ENCODE data around the gene FAAH2. TPM values are rescaled to one million over a fixed set of nuclear protein-coding genes. Genes with fewer than 3 reads are reported as not detected.
"Not testable (repeated sequence)": the region's sequence is repeated elsewhere in the genome, so short reads cannot be mapped to it uniquely, and the experiment has no call there.

FAAH2 gene
- total RNA-seq (2014; rRNA removed; shearing (Covaris generic)): 0.03 TPM in 1 of 2 replicates, not detected in the other
- not detected in 2 replicates for polyA plus RNA-seq (2015; cell fraction: cytosol; rRNA removed)
- polyA plus RNA-seq (2015; cell fraction: nucleus; rRNA removed): not detected in 2 replicates

GRCh38 chrX:57286507-57287251, at the start of gene FAAH2:
FAAH2 (plus strand) TSS chrX:57286706; CDS start chrX:57286826, 120 bp downstream.
- DNase-seq (ENCODE audit: low read depth): no peak

- DNase-seq (ENCODE audit: low read depth): no peak
Measured at GRCh38 chrX:57241967-57242366, 44.5 kb upstream of the FAAH2 start.

GRCh38 chrX:57251965-57252364, 34.5 kb upstream of the FAAH2 start:
- DNase-seq (ENCODE audit: low read depth): no peak

GRCh38 chrX:57265126-57265525, 21.4 kb upstream of the FAAH2 start:
- DNase-seq (ENCODE audit: low read depth): no peak

- no peak for DNase-seq (ENCODE audit: low read depth)
Measured at GRCh38 chrX:57266275-57266674, 20.2 kb upstream of the FAAH2 start.

- DNase-seq (ENCODE audit: low read depth): no peak
Measured at GRCh38 chrX:57266871-57267270, 19.6 kb upstream of the FAAH2 start.

- no peak for DNase-seq (ENCODE audit: low read depth)
Measured at GRCh38 chrX:57267308-57267707, 19.2 kb upstream of the FAAH2 start.

GRCh38 chrX:57270980-57271379, 15.5 kb upstream of the FAAH2 start:
- DNase-seq (ENCODE audit: low read depth): no peak

- DNase-seq (ENCODE audit: low read depth): peak; percentile 10
Measured at GRCh38 chrX:57282568-57282967, 3.9 kb upstream of the FAAH2 start.

- no peak for DNase-seq (ENCODE audit: low read depth)
Measured at GRCh38 chrX:57285001-57285400, 1.5 kb upstream of the FAAH2 start.

GRCh38 chrX:57289089-57289488, 2.6 kb downstream of the FAAH2 start:
- no peak for DNase-seq (ENCODE audit: low read depth)

GRCh38 chrX:57294961-57295360, 8.5 kb downstream of the FAAH2 start:
- DNase-seq (ENCODE audit: low read depth): no peak

- not testable (repeated sequence) for DNase-seq (ENCODE audit: low read depth)
Measured at GRCh38 chrX:57295679-57296078, 9.2 kb downstream of the FAAH2 start.

- DNase-seq (ENCODE audit: low read depth): no peak
Measured at GRCh38 chrX:57313583-57314215, 27.2 kb downstream of the FAAH2 start.

GRCh38 chrX:57329008-57329407, 42.5 kb downstream of the FAAH2 start:
- DNase-seq (ENCODE audit: low read depth): no peak

- peak; percentile 35 for DNase-seq (ENCODE audit: low read depth)
Measured at GRCh38 chrX:57335790-57336189, 49.3 kb downstream of the FAAH2 start.

GRCh38 chrX:57353472-57354132, 67.1 kb downstream of the FAAH2 start:
- DNase-seq (ENCODE audit: low read depth): no peak

GRCh38 chrX:57364145-57364544, 77.6 kb downstream of the FAAH2 start:
- DNase-seq (ENCODE audit: low read depth): no peak

- no peak for DNase-seq (ENCODE audit: low read depth)
Measured at GRCh38 chrX:57366430-57366829, 79.9 kb downstream of the FAAH2 start.

GRCh38 chrX:57367649-57368048, 81.1 kb downstream of the FAAH2 start:
- DNase-seq (ENCODE audit: low read depth): no peak

GRCh38 chrX:57368158-57368557, 81.7 kb downstream of the FAAH2 start:
- DNase-seq (ENCODE audit: low read depth): no peak

- DNase-seq (ENCODE audit: low read depth): no peak
Measured at GRCh38 chrX:57379296-57379695, 92.8 kb downstream of the FAAH2 start.

Data from HT1080 (cell line).